HG02642 (cell line): Measurements from ENCODE around the gene FILIP1L.

Experiments
- ATAC-seq: cut with Tn5 transposase; IDR thresholded peaks from one replicate; pipeline ENCODE4 v1.9.1; 2021; ENCODE audit warnings: mild to moderate bottlenecking; ENCODE audit not compliant: unreplicated experiment, poor library complexity

Gene FILIP1L

DNA sequence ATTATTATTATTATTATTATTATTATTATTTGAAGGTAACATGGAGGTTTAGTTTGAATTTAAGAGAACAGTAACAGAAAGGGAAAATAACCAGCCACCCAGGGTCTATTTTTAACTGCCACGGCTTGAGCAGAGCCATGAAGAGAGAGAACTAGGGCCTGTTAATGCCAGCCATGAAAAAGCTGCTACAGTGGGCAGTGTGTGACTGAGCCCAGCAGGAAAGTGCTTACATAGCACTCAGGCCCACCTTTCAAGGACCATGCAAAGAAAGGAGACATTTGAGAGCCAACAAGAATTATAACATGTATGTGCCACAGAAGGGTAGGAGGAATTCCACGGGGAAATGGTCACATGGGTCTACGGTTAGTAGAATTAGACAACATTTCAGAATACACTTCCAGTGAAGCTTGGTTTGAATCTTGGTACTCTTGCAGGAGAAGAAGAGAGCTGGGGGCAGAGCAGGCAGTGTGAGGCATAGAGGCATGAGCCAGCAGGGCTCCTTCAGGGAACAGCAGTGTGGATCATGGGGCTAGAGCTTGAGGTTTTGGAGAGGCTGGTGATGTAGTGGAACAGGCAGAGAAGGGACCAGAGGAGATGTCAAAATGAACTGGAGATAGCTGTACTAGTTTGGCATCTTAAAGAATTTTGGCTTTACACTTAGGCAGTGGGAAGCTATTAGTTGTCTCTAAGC, 155.9 kb downstream of the FILIP1L start:
- no peak for ATAC-seq

GRCh38 chr3:99957151-99957796, 157.0 kb downstream of the FILIP1L start:
- ATAC-seq = no peak

DNA sequence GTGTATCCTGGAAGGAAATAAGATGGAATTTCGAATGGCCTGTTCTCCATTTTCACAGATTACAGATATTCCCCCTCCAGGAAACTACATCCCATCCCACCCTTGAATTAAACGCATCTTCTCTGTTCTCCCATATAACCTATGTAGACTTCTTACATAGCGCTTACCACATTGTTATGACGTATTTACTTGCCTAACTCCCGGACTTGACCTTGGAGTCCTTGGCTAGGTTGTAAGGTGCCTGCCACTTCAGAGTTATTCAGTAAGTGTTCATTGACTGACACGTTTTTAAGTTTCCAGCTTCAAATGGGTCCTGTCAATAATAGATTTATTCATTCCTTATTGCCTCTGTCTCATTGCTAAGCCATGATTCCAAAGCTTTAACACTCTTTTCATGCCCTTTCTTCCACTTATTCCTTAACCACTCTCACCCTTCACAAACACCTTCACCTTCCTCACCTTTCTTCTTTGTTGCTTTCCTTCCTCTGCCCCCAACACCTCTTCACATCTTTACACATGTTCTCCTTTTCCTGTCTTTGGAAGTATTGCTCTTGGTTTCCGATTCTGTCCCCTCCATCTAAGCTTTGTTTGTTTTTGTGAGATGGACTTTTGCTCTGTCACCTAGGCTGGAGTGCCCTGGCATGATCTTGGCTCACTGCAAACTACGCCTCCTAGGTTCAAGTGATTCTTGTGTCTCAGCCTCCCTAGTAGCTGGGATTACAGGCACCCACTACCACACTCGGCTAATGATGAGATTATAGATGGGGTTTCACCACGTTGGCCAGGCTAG, 158.3 kb downstream of the FILIP1L start:
- no peak for ATAC-seq

DNA sequence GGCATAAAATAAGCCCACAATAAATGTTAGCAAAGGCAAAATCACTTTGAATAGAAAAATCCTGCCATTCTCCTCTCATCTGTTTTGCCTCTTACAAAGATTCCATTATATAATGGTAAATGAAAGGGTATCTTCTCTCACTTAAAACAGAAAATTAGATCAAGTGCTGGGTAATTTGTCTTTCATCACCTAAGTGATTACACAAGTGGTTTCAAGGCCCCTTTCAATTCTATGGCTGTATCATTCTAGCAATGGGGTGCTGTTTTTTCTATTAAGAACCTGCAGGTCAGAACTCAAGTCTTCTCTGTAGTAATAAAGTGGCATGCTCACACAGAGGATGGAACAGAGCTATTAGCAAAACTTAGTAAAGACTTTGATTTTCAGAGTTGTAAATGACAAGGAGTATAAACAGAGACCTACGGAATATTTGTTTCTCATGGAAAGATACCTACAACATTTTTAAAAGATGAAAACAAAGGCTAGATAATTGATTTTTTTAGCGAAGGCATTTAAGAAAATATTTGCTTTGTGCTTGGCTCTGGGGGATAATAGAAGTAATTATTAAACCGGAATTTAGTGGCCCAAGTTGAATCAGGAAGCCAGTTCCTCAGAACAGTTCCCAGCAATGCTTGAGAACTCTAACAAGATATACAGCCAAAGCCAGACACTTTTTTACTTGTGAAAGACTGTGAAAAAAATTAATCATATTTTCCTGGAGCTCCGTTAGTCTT, 159.2 kb downstream of the FILIP1L start:
- no peak for ATAC-seq

- ATAC-seq = no peak
Observed at GRCh38 chr3:99953596-99953995, 160.7 kb downstream of the FILIP1L start.

DNA sequence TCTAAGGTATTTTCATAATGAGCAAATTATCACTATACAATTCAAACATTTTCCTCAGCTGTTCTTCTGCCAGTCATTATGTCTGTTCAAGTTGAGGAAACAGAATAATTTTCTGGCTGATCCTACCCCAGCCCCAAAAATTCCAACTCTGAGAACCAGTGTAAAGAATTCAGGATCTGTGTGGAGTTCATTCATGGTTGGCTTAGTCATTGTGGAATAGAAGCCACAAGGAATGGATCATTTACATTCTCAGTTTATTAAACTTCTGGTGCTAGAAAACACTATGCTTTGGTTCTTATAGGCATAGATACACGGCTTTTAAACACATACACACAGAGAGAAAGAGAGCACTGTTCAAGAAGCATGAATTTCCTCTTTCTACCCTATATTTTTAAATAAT, 162.0 kb downstream of the FILIP1L start:
- no peak for ATAC-seq

DNA sequence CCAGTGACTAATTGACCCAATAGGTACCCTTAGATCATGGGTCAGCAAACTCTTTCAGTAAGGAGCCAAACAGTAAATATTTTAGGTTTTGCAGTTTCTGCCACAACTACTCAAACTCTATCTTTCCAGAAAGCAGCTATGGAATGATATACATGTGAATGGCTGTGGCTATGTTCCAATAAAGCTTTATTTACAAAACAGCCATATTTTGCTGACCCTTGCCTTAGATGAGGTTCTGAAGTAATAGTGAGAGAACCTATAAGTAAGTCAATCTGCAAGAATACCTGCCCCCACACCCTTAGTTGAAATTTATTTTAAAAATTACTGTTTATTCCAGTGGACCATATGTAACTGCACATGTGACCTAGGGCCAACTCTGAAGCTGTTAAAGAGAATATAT, 162.6 kb downstream of the FILIP1L start:
- no peak for ATAC-seq

GRCh38 chr3:99950921-99951320, 163.4 kb downstream of the FILIP1L start:
- ATAC-seq = no peak

DNA sequence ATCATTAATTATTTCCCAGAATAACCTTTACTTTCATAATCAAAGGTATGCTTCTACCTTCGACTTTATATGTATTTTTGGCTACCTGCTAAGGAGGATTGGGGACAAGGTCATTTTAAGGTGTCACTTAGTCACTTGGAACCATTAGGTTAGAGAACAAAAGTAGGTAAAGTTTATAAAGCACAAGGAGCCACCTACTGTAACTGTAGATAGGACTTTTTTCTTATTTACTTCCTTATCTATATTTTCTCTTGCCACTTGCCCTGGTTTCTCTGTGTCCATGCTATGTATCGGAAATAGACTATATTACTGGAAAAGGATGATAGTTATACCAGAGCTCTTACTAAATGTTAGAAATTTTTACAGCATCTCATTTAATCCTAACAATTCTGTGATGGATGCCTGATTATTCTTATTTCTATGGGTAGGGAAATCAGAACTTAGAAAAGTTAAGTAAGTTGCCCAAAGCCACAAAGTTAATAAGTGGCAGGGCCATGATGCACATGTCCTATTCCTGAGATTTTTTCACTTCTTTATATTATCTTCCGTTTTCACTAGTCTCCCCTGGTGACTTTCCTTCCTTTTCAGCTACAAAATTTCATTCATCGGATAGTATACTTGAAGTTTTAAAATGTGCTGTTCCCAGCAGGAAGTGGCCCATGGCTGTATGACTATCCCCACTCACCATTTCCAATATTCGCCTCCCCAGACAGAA, 164.2 kb downstream of the FILIP1L start:
- no peak for ATAC-seq

DNA sequence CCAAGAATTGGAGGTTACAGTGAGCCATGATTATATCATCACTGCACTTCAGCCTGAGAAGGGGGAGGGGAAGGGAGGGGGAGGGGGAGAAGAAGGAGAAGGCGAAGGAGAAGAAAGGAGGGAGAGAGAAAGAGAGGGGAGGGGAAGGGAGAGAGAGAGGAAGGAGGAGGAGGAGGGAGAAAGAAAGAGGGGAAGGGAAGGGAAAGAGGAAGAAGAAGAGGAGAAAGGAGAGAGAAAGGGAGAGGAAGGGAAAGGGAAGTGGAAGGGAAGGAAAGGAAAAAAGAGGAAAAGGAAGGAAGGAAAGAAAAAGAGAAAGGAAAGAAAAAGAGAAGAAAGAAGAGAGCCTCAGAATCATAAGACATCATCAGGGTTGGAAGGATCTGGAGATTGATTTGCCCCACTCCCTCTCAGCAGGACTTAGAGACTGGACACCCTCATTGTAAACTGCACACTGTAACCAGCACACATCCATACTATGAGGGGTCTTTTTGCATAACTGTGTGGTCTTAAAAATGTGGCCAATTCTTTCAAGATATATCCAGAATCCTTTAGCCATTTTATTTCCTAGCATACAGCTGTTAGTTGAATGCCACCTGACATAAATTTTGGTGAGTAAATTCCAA, 165.7 kb downstream of the FILIP1L start:
- no peak for ATAC-seq

DNA sequence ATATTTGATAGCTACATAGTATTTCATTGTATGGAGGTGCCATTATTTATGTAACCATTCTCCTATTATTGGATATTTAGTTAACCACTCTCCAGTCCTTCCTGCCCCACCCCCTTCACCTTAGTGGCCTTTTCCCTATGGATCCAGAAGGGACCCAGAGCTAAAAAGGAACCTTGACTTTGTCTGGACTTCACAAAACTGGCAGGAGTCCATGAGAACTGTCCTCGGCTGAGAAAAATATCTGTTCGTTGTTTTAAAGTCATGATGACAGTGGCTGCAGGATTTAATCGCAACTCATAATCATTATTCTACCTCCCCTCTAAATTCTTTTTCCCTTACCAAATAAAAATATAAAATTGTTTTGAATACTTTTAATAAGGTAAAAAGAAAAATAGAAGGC, 166.9 kb downstream of the FILIP1L start:
- no peak for ATAC-seq

DNA sequence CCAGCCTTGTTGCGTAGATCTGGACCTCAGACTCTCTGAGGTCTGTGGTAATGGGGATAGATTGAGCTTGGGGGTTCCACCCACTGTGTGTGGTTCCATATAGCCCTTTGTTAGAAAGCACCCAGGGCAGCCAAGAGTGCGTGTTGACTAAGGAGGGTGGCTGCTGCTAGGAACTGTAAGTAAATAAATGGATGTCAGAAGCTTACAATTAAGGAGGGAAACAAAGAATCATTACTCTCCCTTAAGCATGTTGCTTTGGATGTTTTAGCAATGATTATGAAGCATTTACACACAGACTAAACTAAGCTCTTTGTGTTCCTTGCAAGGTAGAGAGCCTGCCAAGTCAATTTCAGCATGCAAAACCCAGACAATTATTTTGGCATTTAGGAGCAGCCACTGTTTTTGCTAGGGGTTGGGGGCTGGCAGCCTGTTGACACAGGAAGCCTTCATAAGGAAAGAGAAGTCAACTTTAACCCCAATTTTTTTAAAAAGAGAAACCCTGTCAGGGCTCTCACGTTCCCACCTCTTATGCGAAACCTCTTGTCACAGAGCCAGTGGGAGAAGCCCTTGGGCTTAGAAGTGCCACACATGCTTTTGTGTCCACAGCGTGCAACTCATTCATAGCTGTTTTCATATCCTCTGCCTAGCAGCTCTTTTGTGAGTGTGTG, 168.8 kb downstream of the FILIP1L start:
- no peak for ATAC-seq

- no peak for ATAC-seq
Observed at GRCh38 chr3:99943931-99944761, 170.2 kb downstream of the FILIP1L start.

DNA sequence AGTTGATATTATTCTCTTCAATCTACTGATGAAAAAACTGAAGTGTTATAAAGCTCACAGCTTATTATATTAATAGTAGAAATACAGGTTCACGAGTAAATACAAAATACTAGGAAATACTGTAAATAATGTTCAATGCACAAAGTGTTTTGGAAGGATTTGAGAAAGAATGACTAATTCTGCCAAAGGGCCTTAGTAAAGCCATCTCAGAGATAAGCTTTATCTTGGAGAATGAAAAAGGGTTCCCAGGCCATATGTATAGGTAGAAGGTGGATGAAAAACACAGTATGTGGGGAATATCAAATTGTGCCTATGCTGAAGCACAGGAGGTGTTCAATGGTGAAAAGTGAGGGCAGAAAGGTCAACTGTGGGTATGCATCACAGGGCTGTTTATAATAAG, 173.1 kb downstream of the FILIP1L start:
- ATAC-seq = no peak

DNA sequence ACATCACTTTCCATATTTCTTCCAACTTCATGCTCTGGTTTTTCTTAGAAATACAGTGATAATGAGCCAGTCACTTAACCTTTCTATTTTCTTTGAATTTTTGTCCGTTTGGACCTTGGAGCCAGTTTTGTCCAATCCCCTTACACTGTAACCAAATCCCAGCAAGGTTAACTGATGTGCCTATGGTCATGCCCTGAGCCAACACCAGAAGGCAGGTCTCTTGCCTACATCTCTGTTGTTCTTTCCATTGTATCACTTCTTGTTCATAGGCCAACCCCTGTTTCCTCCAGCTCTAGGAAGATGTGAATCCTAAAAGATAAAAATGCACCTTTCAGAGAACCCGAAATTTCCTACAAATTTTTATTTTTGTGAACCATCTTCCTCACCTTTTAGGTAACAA, 174.0 kb downstream of the FILIP1L start:
- no peak for ATAC-seq

DNA sequence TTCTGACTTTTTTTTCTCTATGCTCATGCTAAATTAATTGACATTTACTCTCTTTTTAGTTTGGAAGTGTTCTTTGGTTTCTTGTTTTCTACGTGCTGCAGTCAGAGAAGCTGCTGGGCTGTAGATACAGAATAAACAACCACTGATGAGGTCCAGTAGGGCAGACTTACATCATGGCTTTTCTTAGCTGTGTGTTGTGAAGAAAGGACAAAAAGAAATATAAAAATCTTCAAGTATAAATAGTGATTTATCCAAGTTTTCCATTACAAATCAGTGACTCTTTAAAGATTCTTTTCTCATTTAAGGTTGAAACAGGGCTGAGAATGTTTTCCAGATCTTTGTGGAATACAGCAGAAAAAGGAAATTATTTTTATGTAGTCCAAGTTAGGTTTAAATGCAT, 174.4 kb downstream of the FILIP1L start:
- ATAC-seq = no peak

GRCh38 chr3:99938270-99938911, 175.9 kb downstream of the FILIP1L start:
- ATAC-seq = no peak
